HFFc6 (cell line): ENCODE data around the gene XKR7. TPM values are rescaled to one million over a fixed set of nuclear protein-coding genes. Genes with fewer than 3 reads are reported as not detected.

Experiments
- DNase-seq: peaks from one replicate; pipeline ENCODE4 v3.0.0-alpha.2; 2018
- H3K27ac Mint-ChIP-seq: 2 replicates; pipeline ENCODE4 v1.8.0; 2020; ENCODE audit warnings: mild to moderate bottlenecking, mixed read lengths
- H3K27me3 Mint-ChIP-seq: 2 replicates; pipeline ENCODE4 v1.8.0; 2021; ENCODE audit warnings: mild to moderate bottlenecking, moderate library complexity, mixed read lengths; ENCODE audit not compliant: insufficient read depth
- H3K36me3 Mint-ChIP-seq: 2 replicates; pipeline ENCODE4 v1.8.0; 2021; ENCODE audit warnings: low read depth, mixed read lengths
- H3K4me1 Mint-ChIP-seq: 2 replicates; pipeline ENCODE4 v1.8.0; 2020; ENCODE audit warnings: low read depth, mixed read lengths
- H3K4me3 Mint-ChIP-seq: 2 replicates; pipeline ENCODE4 v1.8.0; 2020; ENCODE audit warnings: mild to moderate bottlenecking, moderate library complexity, mixed read lengths
- H3K9me3 Mint-ChIP-seq: 2 replicates; pipeline ENCODE4 v1.8.0; 2020; ENCODE audit warnings: mild to moderate bottlenecking, mixed read lengths
- total RNA-seq, 6 experiments: library from RNA; stranded (reverse); fragmentation: NEBNext Ultra II Directional; extraction: Animal tissue kit (Norgen Biotek cat#: 25700); gene quantifications; 2 replicates in 1 of 6; 3 replicates in 5 of 6; pipeline ENCODE4 v1.2.3, GENCODE V29; 2021
- TF ChIP-seq, protein P1 (sequence below): fragments of 200-600 bp; sonication (generic); IDR thresholded peaks from 2 replicates; pipeline ENCODE4 v1.5.0; 2021; ENCODE audit warnings: antibody characterized with exemption, mild to moderate bottlenecking

The XKR7 gene
- total RNA-seq, 6 experiments from 2014 or later = not detected

DNA sequence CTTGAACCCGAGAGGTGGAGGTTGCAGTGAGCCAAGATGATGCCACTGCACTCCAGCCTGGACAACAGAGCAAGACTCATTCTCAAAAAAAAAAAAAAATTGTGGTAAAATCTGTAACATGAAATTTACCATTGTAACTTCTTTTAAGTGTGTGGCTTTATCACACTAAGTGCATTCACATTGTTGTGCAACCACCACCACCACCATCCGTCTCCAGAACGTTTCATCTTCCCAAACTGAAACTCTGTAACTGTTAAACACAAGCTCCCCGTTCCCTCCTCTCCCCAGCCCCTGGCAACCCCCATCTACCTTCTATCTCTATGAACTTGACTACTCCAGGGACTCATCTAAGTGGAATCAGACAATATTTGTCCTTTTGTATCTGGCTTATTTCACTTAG lies 45.8 kb upstream of the XKR7 start:
- Mint-ChIP-seq H3K9me3 (no peaks in the 10 kb centered on the region), H3K36me3 (no peaks in the 10 kb centered on the region), H3K27ac (no peak overlapping the region), H3K27me3 (peaks cover 50% of the 10 kb centered on the region), H3K4me3 (no peak overlapping the region), H3K4me1 (no peaks in the 10 kb centered on the region)
- TF ChIP-seq, protein P1, sequence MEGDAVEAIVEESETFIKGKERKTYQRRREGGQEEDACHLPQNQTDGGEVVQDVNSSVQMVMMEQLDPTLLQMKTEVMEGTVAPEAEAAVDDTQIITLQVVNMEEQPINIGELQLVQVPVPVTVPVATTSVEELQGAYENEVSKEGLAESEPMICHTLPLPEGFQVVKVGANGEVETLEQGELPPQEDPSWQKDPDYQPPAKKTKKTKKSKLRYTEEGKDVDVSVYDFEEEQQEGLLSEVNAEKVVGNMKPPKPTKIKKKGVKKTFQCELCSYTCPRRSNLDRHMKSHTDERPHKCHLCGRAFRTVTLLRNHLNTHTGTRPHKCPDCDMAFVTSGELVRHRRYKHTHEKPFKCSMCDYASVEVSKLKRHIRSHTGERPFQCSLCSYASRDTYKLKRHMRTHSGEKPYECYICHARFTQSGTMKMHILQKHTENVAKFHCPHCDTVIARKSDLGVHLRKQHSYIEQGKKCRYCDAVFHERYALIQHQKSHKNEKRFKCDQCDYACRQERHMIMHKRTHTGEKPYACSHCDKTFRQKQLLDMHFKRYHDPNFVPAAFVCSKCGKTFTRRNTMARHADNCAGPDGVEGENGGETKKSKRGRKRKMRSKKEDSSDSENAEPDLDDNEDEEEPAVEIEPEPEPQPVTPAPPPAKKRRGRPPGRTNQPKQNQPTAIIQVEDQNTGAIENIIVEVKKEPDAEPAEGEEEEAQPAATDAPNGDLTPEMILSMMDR = no peak
- DNase-seq = no peak

DNA sequence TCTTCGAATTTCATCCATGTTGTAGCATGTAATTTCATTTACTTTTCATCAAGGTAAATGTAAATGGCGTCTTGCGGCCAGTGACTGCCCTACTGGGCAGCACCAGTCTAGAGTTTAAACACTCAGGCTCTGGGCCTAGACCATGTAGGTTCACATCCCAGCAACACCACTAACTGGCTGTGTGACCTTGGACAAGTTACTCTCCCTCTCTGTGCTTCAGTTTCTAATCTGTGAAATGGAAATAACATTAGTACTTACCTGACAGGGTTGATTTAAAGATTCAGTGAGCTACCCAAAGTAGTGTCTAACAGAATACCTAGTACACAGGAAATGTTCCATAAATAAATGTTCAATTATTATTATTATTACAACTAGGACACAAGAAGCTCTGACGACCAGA lies 45.4 kb upstream of the XKR7 start:
- DNase-seq = no peak
- H3K27ac Mint-ChIP-seq = no peak overlapping the region
- peaks cover 54% of the 10 kb centered on the region for H3K27me3 Mint-ChIP-seq
- TF ChIP-seq, protein P1 = no peak
- no peak overlapping the region for H3K4me3 Mint-ChIP-seq
- no peaks in the 10 kb centered on the region for H3K4me1 Mint-ChIP-seq
- no peaks in the 10 kb centered on the region for H3K9me3 Mint-ChIP-seq
- H3K36me3 Mint-ChIP-seq = no peaks in the 10 kb centered on the region

DNA sequence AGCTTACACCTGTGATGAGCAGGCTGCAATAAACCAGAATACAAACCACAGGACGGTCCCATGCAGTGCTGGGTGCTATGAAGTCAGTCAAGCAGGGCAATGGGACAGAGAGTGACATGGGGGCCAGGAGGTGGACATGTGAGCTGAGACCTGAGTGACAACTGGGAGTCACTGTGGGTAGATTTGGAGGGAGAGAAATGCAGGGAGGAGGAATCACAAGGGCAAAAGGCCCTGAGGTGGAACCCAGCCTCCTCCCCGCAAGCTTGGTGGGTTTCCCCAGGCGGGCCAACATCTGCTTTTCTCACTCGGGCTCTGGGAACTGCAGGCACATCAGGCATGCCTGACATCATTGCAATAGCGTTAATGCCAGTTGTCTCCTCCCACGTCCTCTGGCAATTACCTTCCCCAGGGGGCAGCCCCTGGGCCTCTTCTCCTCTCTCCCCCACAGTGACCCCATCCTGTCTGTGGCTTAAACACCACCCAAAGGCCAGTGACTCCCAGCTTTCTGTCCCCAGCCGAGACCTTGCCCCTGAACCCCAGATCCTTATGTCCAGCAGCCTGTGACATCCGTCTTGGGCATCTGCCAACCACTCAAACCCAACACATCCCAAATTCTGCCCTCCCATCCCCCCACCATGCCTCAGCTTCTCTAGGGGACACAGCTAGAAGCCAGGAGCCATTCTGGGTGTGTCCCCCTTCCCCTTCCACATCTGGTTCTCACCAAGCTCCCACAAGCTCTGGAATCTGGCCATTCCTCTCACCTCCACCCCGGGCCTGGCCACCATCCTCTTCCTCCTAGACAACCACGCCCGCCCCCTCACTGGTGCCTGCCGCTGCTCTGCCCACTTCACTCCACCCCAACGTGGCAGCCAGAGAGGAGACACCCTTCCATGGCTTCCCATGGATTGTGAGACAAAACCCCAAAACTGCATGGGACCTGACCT lies 44.3 kb upstream of the XKR7 start:
- Mint-ChIP-seq H3K36me3 (no peaks in the 10 kb centered on the region), H3K4me3 (no peak overlapping the region), H3K9me3 (no peaks in the 10 kb centered on the region), H3K4me1 (no peaks in the 10 kb centered on the region), H3K27ac (no peak overlapping the region), H3K27me3 (peaks cover 52% of the 10 kb centered on the region)
- DNase-seq = no peak
- TF ChIP-seq, protein P1 = no peak

DNA sequence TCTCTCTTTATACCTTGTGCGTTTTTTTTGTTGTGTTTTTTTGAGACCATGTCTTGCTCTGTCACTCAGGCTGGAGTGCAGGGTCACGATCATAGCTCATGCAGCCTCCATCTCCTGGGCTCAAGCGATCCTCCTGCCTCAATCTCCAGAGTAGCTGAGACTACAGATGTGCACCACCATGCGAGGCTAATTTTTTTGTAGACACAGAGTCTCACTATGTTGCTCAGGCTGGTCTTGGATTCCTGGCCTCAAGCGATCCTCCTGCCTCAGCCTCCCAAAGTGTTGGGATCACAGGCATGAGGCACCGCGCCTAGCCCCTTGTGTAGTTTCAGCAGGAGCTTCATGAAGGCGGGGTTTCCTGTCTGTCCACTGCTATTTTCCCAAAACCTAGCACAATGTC lies 43.4 kb upstream of the XKR7 start:
- Mint-ChIP-seq H3K4me3 (no peak overlapping the region), H3K36me3 (no peaks in the 10 kb centered on the region), H3K27ac (no peak overlapping the region), H3K4me1 (no peaks in the 10 kb centered on the region), H3K27me3 (peaks cover 59% of the 10 kb centered on the region), H3K9me3 (no peaks in the 10 kb centered on the region)
- no peak for DNase-seq
- TF ChIP-seq, protein P1 = no peak

DNA sequence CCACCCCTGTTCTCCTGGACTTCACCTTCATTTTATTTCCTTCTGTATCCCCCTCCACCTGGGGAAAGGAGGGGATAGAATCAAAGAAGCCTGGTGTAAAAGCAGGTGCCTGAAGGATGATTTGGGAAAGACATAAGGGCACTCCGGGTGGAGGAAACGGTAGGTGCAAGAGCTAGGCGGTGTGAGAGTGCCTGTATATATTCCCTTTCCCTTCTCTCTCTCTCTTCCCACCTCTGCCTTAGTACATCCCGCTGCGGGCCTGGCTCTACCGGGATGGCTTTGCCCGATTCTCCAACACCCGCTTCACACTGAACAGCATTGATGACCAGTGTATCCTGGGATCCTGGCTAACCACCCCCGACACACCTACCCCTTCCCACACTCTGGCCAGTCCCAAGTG lies 42.3 kb upstream of the XKR7 start:
- Mint-ChIP-seq H3K27ac (no peak overlapping the region), H3K27me3 (peaks cover 53% of the 10 kb centered on the region), H3K9me3 (no peaks in the 10 kb centered on the region), H3K4me3 (no peak overlapping the region), H3K4me1 (no peaks in the 10 kb centered on the region), H3K36me3 (no peaks in the 10 kb centered on the region)
- no peak for DNase-seq
- TF ChIP-seq, protein P1 = no peak
